GM12878 (cell line): ENCODE data around the gene NCR3LG1. TPM values are rescaled to one million over a fixed set of nuclear protein-coding genes. Genes with fewer than 3 reads are reported as not detected.

Experiments used
- CBFB ChIP-seq: IDR thresholded peaks from 2 replicates; pipeline ENCODE4 v1.6.1; 2016; ENCODE audit warnings: antibody characterized with exemption, low read depth
- CUX1 ChIP-seq: IDR thresholded peaks from 2 replicates; pipeline ENCODE4 v1.6.1; 2012; ENCODE audit warnings: improper control_type of control experiment, low read depth, low read length; ENCODE audit not compliant: insufficient replicate concordance
- REST ChIP-seq: IDR thresholded peaks from 2 replicates; pipeline ENCODE4 v1.6.1; 2012; ENCODE audit warnings: mild to moderate bottlenecking, low read depth, low read length
- RUNX3 ChIP-seq: IDR thresholded peaks from 2 replicates; pipeline ENCODE4 v1.6.1; 2012; ENCODE audit warnings: low read length, inconsistent platforms
- ZNF687 ChIP-seq: fragments of 450-650 bp; IDR thresholded peaks from 2 replicates; pipeline ENCODE4 v1.6.1; 2017; ENCODE audit warnings: mild to moderate bottlenecking, moderate library complexity
- polyA plus RNA-seq, 11 experiments: library from polyadenylated mRNA; depleted of rRNA in 4 of 11; unstranded in 6 of 11; stranded (reverse) in 5 of 11; fragments of >200 nt; fragmentation: Nextera tagmentation in 4 of 11; fragmentation: Illumina TruSeq in 1 of 11; extraction: Ambion mirVana in 4 of 11; extraction: Trizol in 1 of 11; gene quantifications; 1 replicate in 1 of 11; 2 replicates in 10 of 11; pipeline versions ENCODE4 v1.2.1 to v1.2.3, GENCODE V29; 2011 to 2016; ENCODE audit warnings: inconsistent platforms in 2 of 11, missing spikeins in 2 of 11, low read depth in 1 of 11
- total RNA-seq, 4 experiments: library from RNA; depleted of rRNA in 3 of 4; stranded (reverse); fragments of >200 nt in 3 of 4; fragmentation: Illumina TruSeq in 1 of 4; extraction: Trizol in 1 of 4; gene quantifications; 2 replicates each; pipeline versions ENCODE4 v1.2.1 to v1.2.3, GENCODE V29; 2013 to 2021

Gene NCR3LG1
- total and polyA plus RNA-seq, 10 of the 15 experiments (the other 5 are each of a cell fraction or from before 2014, with no cell fraction given), result under 0.01 to 0.18 (median 0.11) TPM; not detected in 2

- no peak for TF ChIP-seq CUX1
- no peak for TF ChIP-seq RUNX3
- no peak for TF ChIP-seq CBFB
- no peak for TF ChIP-seq ZNF687
- no peak for TF ChIP-seq REST
Measured at GRCh38 chr11:17416492-17416891, 64.9 kb downstream of the NCR3LG1 start (continued).
